Kasumi-1 (cell line): Measurements from ENCODE around the gene ZNF358.
"Not testable (repeated sequence)": the region's sequence is repeated elsewhere in the genome, so short reads cannot be mapped to it uniquely, and the experiment has no call there.

Source experiments
- DNase-seq, 2 experiments: peaks; one replicate each; lab custom pipeline; 2025; lab: John Stamatoyannopoulos, UW

Gene ZNF358

DNA sequence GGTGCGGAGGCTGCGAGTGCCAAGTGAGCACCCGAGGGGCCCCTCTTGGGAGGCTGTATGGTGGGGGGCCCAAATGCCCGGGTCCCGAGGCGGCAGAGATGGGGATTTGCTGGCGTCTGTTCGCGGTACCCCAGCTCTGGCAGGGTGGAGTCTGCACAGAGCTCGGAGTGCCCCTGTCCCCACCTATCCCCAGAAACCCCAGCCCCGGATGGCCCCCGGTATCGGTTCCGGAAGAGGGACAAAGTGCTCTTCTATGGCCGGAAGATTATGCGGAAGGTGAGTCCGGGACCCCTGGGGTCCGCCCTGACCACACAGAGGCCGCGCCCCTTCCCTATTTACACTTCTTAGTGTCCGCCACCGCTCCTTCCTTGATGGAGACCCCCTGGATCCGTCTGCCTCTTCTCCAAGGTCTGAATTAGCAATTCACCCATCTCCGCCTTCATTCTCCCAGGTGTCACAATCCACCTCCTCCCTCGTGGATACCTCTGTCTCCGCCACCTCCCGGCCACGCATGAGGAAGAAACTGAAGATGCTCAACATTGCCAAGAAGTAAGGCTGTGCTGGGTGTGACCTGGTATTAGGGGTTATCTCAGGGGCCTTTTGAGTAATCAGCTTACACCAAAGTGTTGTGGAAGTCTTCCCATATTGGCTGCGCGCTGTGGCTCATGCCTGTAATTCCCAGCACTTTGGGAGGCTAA, 20.2 kb downstream of the ZNF358 start:
- no peak for DNase-seq

DNA sequence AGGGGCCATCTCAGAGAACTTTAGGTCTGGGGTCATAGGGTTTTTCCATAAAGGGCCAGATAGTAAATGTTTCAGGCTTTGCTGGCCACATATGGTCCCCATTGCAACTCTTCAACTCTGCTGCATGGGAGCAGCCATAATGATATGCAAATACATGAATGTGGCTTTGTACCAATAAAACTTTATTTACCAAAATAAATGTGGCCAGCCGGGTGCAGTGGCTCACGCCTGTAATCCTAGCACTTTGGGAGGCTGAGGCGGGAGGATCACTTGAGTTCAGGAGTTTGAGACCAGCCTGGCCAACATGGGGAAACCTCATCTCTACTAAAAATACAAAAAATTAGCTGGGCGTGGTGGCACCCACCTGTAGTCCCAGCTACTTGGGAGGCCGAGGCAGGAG, 23.1 kb downstream of the ZNF358 start:
- DNase-seq = not testable (repeated sequence)

DNA sequence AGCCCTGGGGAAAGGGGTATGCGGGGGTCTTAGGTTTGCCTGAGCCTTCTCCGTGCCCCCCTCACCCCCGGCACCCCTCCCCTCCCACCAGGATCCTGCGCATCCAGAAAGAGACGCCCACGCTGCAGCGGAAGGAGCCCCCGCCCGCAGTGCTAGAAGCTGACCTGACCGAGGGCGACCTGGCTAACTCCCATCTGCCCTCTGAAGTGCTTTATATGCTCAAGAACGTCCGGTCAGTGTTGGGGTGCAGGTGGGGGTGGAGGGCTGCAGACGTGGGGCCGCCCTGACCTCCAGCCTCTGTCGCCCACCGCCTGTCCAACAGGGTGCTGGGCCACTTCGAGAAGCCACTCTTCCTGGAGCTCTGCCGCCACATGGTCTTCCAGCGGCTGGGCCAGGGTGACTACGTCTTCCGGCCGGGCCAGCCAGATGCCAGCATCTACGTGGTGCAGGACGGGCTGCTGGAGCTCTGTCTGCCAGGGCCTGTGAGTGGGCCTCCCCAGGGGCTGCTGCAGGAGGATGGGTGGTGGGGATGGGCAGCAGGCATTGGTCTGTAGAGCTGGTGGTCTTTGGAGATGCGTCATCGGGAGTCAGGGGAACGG, 24.0 kb downstream of the ZNF358 start:
- DNase-seq = no peak

DNA sequence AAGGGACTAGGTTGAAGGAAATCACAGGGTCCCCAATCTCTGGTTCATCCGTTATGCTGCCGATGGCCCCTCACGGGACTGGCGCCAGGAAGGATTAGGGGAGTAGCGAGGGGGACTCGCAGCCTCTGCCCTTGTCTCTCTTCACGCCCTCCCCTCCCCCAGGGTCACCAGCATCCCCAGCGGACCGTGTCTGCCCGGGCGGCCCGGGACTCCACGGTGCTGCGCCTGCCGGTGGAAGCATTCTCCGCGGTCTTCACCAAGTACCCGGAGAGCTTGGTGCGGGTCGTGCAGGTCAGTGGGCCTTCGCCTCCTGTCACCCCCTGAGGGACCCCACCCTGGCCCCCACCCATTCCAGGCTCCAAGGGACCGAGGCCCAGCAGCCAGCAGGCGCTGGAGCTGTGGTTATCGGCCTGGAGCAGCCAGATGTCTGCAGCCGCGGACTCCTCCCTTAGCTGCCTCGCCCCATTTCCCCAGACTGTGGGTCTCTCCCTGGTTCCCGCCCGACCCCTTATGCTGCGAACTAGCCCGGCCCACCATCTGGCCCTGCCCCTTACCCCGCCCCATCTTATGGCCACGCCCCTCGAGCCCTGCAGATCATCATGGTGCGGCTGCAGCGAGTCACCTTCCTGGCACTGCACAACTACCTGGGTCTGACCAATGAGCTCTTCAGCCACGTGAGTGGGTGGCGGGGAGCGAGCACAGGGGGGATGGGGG, 25.0 kb downstream of the ZNF358 start:
- no peak for DNase-seq

DNA sequence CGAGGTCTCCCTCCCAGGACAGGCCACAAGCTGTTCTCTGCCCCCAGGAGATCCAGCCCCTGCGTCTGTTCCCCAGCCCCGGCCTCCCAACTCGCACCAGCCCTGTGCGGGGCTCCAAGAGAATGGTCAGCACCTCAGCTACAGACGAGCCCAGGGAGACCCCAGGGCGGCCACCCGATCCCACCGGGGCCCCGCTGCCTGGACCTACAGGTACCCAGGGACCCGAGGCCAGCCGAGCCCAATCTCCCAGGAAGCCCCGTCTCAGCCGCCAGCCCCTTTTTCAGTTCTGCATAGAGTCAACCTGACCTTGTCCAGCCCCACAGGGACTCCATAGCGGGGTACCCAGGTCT, 25.5 kb downstream of the ZNF358 start:
- no peak for DNase-seq

DNA sequence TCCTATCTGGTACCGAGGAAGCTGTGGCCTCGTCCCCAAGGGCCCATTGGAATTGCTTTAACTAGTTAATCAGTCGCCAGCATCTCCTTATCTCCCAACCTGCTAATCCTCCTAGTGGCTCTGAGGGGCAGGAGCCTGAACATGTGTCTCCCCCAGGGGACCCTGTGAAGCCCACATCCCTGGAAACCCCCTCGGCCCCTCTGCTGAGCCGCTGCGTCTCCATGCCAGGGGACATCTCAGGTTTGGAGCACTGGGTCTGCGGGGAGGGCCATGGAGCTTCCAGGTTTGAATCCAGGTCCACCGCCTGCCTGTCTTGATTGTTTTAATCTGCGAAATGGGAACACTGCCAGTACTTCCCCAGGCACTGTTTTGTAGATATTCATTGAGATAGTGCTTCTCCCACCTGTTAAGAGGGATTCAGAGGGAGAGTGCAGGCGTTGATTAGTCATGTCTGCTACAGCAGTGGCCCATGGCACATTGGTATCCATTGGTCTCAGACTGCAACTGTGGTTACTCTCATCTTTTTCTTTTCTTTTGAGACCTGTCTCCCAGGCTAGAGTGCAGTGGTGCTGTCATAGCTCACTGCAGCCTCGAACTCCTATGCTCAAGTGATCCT, 26.0 kb downstream of the ZNF358 start:
- DNase-seq = no peak

DNA sequence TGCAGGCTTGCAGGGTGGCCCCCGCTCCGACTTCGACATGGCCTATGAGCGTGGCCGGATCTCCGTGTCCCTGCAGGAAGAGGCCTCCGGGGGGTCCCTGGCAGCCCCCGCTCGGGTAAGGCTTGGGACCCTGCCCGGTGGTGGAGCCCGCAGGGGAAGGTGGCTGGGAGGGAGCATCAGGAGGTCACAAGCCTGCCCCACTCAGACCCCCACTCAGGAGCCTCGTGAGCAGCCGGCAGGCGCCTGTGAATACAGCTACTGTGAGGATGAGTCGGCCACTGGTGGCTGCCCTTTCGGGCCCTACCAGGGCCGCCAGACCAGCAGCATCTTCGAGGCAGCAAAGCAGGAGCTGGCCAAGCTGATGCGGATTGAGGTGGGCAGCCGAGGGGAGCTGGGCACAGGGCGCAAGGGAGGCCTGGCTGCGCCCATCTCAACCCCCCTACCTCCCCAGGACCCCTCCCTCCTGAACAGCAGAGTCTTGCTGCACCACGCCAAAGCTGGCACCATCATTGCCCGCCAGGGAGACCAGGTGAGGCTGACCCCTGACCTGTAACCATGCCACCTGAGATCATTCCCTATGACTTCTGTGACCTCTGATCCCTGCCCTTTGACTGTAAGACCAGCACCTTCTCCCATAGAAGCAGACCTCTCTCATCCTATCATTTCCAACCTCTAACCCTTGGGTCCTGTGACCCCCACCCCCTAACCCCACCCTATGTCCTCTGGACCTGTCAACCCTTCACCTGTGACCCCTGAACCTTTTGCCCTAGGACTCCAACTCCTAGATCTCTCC, 26.8 kb downstream of the ZNF358 start:
- no peak for DNase-seq

DNA sequence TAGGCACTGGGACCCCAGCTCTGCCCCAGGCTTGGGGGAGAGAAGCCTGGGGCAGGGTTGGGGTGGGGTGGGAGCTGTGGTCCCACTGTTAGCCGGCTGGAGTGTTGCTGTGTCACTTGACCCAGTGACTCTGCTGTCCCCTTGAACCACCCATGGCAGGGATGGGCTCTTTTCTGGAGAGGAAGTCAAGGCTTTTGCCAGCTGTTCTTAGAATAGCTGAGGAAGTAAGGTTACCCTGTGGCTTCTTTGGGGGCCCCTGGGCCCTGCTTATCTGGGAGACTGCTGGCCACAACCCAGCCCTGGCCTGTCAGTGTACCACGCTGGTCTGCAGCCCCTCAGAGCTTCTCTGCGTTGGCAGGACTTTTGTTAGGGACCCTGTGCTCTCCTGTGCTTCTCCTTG, 28.7 kb downstream of the ZNF358 start:
- DNase-seq = peak; percentile 34 to 37

DNA sequence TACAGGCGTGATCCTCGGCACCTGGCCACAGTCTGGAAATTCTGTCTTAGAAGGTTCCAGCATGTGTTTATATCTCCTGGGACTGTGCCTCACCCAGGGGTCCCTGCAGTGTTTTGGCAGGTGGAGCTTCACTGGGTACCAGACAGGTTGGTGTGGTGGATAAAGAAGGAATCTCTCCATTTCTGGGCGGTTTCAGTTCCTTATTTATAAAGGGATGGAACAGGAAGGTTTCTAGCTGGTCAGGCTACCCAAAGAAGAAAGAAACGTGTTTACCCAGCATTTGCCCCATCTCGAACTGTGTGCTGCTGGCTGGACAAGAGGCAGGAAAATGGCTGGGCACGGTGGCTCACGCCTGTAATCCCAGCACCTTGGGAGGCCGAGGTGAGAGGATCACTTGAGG, 29.4 kb downstream of the ZNF358 start:
- no peak for DNase-seq

DNA sequence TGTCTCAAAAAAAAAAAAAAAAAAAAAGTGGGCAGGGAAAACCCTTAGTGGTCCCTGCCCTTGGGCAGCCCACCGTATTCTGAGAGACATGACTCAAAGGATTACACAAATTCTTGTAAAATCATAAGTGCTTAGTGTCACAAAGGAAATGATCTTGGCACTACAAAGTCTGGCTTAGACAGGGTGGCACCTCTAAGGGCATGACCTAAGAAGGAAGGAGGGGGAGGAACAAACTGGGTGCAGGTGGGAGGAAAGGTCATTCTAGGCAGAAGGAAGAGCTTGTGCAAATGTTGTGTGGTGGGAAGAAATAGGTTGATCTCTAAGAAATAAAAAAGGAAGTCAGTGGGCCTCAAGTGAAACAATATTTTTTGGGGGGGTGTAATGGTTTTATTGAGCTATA, 30.0 kb downstream of the ZNF358 start:
- DNase-seq = no peak

DNA sequence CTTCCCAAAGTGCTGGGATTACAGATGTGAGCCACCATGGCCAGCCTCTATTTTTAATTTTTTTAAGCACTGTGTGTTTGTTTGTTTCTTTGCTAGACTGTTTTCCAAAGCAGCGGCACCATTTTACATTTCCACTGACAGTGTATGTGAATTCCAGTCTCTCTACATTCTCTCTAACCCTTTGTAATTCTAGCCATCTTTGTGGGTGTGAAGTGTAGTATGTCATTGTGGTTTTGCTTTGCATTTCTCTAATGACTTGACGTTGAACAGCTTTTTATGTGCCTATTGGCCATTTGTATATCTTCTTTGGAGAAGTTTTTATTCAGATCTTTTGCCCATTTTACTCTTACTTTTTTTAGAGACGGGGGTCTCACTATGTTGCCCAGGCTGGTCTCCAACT, 31.3 kb downstream of the ZNF358 start:
- no peak for DNase-seq

DNA sequence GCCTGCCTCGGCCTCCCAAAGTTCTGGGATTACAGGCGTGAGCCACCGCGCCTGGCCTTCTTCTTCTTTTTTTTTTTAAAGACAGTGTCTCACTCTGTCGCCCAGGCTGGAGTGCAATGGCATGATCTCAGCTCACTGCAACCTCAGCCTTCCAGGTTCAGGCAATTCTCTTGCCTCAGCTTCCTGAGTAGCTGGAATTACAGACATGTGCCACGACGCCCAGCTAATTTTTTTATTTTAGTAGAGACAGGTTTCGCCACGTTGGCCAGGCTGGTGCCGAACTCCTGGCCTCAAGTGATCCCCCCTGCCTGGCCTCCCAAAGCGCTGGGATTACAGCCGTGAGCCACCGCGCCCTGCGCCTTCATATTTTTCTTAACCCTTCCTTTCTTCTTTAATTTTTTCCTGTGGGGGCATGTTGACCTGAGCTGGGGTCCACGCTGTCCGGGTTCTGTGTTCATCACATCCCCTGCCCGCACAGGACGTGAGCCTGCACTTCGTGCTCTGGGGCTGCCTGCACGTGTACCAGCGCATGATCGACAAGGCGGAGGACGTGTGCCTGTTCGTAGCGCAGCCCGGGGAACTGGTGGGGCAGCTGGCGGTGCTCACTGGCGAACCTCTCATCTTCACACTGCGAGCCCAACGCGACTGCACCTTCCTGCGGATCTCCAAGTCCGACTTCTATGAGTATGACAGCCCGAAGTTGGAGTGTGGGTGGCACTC, 33.7 kb downstream of the ZNF358 start:
- DNase-seq = no peak

DNA sequence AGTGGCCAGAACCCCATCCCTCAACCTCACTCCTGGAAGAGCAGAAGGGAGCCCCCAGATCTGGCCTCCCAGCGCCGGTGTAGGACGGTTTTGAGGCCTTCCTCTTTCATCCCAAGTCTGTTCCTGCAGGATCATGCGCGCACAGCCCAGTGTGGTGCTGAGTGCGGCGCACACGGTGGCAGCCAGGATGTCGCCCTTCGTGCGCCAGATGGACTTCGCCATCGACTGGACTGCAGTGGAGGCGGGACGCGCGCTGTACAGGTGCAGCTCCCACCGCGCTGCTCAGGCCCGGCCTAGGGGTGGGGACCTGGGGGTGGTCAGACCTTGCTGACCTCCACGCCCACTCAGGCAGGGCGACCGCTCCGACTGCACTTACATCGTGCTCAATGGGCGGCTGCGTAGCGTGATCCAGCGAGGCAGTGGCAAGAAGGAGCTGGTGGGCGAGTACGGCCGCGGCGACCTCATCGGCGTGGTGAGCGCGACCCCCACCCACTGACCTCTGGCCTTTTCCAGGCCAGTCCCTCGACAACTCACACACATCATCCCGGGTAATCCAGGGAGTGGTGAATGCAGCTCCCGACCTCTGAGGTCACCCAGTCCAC, 34.4 kb downstream of the ZNF358 start:
- no peak for DNase-seq

DNA sequence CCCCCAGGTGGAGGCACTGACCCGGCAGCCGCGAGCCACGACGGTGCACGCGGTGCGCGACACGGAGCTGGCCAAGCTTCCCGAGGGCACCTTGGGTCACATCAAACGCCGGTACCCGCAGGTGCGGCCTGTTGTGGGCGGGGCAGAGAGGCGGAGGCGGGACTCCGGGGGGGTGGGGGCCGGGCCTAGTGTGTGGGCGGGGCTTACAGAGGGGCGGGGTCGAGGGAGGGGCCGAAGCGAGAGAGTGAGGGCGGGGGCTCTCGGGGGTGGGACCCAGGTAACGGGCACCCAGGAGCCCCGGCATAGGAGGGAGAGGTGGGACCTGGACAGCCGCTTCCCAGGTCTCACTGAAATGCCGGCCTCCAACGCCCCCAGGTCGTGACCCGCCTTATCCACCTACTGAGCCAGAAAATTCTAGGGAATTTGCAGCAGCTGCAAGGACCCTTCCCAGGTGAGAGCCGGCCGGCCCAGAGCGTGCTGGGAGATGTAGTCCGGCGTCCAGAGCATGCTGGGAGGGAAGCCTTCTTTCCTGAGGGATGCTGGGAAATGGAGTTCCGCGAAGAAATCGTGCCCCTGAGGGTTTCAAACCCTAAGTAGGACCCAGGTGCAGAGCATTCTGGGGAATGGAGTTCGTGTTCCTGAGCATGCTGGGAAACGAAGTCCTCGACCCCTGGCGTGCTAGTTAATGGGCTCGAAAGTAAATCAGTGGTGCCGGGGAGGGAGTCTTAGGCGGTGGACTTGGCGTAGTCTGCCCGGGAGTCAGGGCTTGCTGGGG, 35.3 kb downstream of the ZNF358 start:
- peak; percentile 7 to 12 for DNase-seq

DNA sequence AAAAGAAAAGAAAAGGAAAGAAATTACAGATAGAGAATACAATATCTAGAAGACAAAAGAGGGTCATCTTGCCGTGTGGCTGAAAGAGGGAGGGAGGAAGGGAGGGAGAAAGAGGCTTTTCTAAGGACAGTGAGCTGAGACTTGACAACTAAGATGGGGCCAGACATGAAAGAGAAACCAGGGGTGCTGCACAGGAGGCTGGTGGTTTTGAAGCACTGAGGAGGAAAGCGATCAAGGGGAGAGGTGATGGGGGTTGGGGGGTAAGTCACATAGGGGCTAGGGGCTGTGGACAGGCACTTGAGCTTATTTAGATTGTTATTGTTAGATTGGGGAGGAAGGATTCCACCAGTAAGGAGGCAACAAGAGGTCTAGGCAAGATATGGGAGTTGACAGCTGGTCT, 36.9 kb downstream of the ZNF358 start:
- DNase-seq = no peak

DNA sequence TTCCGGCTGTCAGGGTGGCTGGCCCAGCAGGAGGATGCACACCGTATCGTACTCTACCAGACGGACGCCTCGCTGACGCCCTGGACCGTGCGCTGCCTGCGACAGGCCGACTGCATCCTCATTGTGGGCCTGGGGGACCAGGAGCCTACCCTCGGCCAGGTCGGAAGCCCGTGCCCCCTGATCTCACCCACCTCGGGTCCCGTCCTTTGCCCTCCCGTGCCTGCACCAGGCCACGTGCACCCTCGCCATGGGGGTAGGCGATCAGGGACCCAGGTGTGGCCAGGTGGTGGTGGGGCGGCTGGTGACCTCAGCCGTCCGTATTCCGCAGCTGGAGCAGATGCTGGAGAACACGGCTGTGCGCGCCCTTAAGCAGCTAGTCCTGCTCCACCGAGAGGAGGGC, 38.7 kb downstream of the ZNF358 start:
- no peak for DNase-seq

DNA sequence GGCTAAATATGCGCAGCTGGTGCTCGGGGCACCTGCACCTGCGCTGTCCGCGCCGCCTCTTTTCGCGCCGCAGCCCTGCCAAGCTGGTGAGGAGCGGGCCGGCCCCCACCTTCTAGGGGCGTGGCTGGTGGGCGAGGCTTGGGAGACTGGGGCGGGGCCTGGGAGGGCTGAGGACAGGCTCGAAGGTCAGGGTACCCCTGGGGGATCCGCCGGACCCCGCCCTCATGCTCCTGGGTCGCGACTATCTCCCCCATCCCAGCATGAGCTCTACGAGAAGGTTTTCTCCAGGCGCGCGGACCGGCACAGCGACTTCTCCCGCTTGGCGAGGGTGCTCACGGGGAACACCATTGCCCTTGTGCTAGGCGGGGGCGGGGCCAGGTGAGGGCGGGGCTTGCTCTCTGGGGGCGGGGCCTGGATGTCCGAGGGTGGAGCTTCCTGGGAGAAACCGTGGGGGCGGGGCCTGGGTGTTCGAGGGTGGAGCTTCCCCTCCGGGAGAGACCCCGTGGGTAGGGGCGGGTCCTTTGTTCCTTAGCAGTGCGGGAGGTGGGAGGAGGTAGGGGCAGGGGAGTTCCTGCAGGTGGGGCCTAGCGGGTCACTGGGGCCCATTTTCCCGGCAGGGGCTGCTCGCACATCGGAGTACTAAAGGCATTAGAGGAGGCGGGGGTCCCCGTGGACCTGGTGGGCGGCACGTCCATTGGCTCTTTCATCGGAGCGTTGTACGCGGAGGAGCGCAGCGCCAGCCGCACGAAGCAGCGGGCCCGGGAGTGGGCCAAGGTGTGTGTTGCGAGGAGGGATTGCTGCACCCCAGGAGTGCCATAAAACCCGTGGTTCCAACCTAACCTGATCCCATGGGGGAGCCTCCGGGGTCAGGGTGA, 39.3 kb downstream of the ZNF358 start:
- DNase-seq = no peak

DNA sequence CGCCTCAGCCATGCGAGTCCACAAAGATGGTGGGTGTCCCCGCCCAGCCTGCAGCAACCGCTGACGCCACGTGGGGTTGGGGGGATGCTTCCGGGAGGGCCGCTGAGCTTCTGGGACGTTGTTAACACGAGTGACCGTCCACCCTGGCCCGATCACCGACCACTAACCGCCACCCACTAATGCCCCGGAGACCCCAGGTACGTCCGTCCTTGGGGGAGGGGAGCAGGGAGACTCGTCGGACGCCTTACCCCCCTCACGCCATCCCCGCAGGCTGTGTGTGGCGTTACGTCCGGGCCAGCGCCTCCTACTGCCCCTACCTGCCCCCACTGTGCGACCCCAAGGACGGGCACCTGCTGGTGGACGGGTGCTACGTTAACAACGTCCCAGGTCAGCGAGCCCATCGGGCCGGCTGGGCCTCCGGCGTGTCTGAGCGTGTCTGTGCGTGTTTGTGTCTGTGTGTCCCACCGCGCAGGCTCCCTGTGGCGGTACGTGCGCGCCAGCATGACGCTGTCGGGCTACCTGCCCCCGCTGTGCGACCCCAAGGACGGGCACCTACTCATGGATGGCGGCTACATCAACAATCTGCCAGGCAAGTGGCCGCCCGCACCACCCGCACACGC, 40.9 kb downstream of the ZNF358 start:
- no peak for DNase-seq

DNA sequence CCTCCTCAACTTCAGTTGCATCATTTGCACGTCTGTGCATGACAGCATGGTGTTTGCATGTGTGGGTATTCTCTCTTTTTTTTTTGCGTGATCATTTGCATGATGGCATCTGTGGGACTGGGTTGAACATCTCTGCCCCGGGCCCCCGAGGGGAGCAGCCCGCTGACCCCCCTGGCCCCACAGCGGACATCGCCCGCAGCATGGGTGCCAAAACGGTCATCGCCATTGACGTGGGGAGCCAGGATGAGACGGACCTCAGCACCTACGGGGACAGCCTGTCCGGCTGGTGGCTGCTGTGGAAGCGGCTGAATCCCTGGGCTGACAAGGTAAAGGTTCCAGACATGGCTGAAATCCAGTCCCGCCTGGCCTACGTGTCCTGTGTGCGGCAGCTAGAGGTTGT, 42.8 kb downstream of the ZNF358 start:
- no peak for DNase-seq
